HG02623 (cell line): ENCODE results near the gene TTC23.

Experiments used
- ATAC-seq: cut with Tn5 transposase; IDR thresholded peaks from one replicate; pipeline ENCODE4 v1.9.1; 2021; ENCODE audit warnings: moderate library complexity; ENCODE audit not compliant: unreplicated experiment

Gene TTC23

DNA sequence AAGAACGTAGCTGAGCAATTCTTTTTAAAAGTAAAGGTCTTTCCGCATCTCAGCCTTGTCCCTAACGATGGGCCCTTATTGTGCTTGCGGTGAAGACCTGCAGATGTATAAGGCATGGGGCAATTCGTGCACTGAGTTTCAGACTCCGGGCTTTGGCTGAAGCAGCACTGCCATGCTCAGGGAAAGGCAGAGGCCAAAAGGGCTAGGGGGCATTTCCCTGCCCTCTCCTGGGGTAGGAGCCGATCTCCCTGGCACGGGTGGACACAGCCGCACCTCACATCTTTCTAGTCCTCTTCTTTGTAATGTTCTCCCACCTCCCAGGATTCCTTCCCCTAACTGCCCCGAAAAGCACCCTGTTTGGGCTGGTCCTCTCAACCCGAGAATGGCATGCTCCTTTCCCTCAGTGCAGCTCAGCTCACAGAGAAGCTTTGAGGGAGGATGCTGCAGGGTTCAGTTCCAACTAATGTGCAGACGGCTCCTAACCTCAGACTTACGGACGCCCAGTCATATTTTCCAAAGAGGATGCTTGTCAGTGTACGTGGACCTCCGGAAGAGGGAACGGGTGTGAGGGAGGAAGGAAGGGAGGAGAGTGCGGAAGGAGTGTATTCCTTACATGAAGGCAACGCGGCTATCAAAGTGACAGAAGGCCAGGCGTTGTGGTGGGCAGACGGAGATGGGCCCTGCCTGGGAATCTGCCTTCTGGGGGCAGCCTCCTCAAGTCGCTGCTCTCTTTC, 83.3 kb downstream of the TTC23 start:
- no peak for ATAC-seq

DNA sequence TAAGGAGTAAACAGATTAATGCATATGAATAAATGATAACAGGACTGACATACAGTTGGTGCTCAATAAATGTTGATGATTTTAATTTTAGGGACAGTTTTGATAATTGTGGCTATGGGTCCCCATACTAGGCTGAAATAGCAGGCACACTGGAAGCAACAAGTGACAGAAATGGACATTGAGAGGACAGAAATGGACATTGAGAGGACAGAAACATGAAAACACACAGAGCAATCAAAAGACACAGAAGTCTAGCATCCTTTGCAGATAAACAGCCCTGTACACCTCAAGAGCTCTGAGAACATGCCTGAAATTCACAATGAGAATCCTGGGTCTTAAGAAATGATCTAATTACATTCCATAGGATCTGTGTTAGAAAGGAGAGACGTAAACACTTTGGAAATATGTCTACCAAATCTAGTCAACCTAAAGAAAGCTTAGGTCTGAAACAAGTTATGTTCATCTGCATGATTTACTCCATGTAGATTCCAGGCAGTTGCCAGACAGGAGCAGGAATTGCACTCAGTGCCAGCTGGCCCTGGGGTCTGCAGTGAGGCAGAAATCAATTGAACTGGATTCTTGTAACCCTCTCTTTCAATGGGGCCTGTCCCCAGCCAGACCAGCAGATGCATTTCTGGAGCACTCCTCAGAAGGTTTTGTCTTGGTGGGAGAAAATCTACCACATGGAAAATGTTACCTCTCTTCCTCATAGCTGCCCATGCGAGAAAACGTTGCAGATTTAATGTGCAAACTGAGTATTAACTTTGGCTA, 84.2 kb downstream of the TTC23 start:
- no peak for ATAC-seq

DNA sequence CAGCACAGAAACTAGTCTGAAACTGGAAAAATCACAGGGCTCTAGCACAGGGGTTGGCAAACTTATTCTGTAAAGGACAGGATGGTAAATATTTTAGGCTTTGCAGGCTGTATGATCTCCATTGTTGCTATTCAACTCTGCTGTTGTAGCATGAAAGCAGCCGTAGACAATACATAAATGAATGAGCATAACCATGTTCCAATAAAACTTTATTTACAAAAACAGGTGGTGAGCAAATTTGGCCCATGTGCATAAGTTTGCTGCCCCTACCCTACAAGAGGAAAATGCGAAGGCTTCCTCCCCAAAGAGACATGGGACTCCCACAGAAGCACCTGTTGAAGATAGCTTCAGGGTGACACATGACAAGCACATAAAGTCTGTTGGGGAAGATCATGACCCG, 85.3 kb downstream of the TTC23 start:
- no peak for ATAC-seq

DNA sequence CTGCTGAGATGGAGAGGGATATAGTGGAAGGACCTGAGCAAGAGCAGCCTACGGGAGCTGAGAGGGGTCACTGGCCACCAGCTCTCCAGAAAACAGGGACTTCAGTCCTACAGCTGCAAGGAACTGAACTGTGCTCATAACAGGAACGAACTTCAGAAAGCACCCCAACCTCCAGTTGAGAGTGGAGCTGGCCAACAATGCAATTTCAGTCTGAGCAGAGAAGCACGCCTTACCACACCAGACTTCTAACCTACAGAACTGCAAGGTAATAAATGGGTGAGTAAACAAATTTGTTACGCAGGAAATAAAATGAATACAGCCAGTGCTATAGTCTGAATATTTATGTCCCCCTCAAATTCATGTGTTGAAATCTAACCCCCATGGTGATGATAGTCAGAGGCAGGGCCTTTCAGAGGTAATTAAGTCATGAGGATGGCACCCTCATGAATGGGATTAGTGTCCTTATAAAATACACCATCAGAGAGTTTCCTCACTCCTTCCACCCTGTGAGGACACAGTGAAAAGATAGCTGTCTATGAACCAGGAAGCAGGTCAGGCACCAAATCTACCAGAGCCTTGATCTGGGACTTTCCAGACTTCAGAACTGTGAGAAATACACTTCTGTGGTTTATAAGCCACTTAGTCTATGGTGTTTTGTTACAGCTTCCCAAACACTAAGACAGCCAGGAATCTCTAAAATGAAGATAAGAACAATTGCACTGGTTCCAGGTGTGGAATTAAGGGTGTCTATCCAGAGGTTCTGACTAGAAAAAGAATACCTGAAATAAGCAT, 85.9 kb downstream of the TTC23 start:
- no peak for ATAC-seq

DNA sequence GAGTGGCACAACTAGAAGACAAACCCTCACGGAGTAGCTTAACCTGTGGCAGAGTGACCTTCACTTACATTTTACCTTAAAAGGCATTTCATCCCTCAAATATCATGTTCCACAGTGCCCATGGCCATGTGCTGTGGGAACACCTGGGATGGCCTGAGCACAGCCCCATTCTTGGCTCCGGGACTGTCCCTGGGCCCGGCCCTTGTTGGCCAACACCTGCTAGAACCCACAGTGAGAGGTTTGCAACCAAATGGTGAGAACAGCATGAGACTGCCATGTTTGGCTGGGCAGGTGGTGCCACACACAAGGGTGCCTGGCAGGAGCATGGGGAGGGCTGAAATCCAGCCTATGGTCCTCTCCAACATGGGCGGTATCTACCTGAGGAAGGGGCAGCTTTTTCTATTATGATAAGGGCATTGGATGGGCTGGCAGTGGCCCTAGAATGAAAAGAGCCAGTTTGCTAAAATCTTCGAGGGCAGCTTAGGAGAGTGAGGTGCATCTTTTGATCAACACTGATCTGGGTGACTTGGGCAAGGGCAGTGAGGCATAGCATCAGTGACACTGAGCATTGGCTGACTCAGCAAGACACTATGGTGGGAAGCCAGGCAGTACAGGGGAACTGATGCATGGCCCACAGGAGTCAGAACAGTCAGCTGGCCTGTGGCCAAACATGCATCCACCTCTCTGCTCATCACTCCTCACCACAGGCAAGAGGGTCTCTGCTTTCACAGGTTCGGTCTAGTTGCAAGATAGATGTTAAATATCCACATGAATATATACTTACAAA, 90.6 kb downstream of the TTC23 start:
- no peak for ATAC-seq

DNA sequence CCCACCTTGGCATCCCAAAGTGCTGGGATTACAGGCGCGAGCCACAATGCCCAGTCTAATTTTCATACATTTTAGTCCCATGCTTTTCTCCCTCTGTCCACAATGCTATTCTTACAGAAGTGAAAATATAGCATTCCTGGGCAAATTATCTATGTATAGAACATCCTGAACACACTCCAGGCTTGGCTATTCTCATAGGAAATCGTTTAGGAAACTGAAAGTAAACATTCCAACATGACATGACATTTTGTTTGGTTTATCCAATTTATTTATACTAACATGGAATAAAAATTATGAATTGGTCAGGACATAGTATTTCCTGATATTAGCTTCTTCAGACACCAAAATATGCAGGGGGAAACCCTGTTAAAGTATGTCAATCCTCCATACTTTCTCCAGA, 91.9 kb downstream of the TTC23 start:
- no peak for ATAC-seq

DNA sequence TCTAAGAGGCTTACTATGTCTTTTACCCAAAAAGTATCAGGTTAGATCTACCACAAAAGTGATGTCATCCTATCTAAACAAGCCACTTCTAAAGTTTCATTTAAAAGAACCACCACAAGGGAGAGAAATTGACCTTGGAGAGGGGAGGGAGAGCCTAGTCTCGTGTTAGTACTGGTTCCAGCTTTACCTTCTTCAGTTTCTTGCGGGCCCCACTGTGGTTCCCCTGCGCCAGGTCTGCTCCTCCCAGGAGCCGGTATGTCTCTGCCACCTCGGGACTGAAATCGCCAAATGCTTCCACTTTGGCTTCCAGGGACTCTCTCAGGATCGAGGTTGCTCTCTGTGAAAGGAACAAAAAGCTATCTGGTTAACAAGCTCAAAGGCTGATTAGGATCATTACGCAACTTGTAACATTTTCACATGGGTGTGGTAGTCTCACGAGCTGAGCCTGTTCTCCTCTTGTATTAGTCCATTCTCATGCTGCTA, 93.4 kb downstream of the TTC23 start:
- ATAC-seq: no peak

DNA sequence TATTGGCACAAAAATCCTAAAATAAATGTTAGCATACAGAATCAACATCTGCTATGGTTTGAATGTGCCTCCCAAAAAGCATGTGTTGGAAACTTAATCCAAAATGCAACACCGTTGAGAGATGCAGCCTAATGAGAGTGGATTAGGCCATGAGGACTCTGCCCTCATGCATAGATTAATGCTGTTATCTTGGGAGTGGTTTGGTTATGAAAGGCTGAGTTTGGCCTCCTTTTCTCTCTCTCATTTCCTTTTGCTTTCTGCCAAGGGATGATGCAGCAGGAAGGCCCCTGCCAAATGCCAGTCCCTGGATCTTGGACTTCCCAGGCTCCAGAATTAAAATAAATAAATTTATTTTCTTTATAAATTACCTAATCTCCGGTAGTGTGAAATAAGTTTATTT, 95.1 kb downstream of the TTC23 start:
- ATAC-seq: no peak

DNA sequence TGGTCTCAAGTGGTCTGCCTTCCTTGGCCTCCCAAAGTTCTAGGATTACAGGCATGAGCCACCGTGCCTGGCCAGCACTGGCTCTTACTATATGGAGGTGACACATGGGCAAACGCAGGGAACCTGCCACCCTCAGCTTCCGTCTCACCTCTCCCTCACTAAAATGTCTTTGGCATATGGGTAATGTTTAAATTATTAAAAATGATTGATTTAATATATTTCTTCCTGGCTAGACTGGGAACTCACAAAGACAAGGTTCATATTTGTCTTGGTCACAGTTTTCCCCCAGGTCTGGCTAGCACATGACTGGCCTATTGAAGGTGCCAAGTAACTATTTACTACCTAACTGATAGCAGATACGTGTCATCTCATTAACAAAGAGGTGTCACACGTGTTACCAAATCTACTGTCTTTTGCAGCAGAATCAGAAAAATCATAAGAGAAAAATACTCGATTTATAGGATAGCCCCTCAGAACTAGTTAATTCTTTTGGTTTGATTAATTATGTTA, 96.3 kb downstream of the TTC23 start:
- ATAC-seq: no peak

DNA sequence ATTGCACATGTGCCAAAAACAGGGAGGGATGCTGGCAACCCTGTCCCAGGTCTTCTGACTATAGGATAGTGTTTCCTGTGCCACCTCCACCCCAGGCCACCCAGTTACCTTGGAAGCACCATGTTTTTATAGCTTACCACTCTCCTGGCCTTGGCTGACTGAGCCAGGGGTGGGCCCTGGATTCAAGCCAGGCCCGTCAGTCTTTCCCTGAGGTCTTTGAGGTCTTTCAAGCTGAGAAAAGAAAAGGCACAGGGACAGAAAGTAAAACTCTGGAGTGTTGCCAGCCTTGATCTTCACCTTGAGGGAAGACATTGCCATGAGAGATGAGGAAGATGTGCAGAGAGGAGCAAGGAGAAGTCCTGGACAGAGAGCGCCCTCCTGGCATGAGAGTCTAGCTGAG, 98.2 kb downstream of the TTC23 start:
- no peak for ATAC-seq

DNA sequence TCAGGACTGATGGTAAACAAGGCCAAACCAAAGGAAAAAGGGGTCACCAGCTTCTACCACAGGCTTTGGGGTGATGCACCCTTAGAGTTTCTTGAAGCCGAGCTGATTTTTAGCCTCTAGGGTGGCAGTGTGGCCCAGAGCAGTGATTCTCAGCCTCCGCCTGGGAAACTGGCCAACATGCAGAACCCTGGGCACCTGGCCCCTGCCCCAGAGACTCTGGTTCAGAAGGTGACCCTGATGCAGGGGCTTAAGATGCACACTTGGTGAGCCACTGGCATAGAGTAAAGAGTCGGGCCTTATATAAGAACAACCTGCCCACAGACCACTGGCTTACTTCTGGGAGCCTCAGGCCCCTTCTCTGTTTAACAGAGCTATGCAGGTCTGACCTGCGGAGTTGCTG, 100.0 kb downstream of the TTC23 start:
- ATAC-seq: no peak

DNA sequence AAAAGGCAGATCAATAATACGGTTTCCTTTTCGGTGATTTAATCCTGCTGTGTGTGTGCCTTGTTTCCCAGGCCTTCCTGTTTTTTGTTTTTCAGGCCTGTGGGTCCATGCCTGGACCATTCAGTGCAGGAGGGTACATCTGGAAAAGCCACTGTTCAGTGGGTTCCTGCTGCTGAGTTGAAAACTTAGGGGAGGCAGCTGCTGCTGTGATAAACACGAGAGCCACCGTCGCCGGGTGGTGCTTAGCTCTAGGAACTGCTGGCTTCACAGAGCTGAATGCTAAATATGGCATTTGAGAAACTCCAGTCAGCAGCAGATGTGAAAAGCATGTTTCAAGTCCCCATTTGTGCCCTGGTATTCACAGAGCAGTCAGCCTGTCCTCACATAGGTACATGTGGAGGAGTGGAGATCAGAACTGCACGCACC, 100.5 kb downstream of the TTC23 start:
- ATAC-seq: no peak

DNA sequence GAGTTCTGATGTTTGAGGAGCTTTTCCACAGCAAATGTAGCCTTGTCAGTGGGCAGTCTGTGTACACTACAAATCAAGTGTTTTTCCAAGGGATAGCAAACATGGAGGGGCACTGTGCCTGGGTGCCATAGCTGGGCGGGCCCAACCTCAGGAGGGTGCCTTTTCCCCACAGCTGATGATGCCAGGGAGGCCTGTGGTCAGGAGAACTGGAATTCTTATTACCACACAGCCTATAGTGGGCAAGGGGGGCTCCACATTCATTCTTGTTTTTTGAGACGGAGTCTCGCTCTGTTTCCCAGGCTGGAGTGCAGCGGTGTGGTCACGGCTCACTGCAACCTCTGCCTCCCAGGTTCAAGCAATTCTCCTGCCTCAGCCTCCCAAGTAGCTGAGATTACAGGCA, 102.7 kb downstream of the TTC23 start:
- ATAC-seq: no peak

DNA sequence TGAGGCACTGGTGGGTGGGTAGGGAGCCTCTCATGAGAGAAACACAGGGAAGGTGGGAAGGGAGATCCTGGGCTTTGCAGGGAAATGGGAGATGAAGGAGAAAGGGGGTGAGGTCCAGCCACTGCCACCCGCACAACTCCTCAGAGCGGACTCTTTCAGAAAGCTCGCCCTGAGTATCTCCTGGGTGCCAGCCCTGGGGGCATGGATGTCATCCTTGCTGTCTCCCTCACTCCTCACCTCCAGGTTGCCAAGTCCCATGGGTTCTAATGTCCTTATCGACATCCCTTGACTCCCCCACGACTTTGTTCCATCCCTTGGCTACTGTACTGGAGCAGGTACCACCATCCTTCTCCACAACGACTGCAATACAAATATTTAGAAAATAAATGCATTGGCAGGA, 103.6 kb downstream of the TTC23 start:
- no peak for ATAC-seq

DNA sequence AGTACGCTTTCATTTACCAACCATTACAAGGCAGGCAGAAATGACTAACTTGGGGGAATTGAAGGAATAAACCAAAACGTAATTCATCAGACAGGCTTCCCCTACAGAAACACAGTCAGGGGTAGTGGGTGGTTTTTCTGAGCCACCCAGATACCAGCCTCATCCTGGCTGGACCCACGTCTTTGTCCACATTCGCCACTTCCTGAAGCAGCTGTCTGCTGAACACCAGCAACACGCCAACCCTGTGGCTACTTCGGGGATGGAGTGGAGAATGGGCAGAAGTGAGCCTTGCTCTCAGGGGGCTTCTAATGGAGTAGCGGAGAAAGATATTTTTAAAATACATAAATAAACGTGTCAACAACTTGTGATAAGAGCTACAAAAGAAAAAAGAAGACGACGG, 104.4 kb downstream of the TTC23 start:
- ATAC-seq: no peak

DNA sequence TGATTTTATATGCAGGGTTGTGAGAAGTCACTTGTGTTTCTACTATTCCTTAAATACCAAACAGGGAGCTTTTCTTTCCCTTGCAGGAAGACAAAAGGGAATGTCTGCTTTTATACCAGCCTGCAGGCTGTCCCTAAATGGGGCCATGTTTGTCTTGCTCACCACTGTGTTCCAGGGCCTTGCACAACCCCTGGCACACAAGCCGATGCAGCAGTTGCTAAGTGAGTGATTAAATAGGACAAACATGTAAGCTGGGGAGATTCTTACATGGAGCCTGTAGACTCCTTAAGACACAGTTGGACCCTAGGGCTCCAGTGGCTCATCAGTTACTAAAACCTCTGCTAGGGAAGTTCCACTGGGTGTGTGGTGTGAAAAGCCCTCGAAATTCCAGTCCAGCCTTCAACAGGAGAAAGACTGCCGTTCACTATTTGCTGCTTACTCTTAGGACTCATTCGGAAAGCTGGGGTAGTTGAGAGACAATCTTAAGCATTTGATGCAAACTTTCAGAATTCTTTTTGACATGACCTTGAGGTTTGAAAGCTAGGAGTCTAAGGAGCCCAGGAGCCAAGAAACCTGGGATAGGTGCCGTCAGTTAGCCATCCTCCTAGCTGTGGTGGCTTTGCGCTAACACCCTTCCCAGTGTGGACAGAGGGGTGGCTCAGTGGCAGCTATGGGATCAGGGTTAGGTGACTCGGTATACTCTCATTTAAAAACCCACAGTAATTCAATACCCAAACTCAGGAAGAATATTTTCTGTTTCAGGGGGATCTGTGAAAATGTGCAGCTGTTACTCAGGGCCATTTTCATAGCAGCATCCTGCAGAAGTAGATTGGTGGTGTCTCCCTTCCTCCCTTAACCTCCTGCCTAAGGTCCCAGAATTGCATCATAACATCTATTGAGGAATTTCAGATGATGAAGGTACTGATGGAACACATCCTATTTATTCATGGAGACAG, 105.4 kb downstream of the TTC23 start:
- ATAC-seq: no peak

DNA sequence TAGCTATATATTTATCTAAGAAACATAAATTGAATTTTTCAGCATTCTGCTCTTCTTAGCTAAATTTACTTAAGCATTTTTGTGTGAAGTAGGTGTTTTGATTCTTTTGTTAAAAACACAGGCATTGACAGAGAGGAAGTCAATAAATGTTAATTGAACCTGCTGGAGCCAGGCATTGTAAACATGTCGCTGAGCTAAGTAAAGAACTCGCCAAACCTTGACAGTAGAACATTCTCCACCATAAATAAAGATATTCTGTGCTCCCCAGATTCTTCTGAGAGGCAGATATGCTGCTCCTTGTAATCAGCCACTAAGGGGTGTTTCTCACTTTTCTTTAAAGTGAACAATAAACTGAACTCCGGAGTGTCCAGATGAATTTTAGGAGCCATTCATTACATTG, 106.1 kb downstream of the TTC23 start:
- no peak for ATAC-seq

DNA sequence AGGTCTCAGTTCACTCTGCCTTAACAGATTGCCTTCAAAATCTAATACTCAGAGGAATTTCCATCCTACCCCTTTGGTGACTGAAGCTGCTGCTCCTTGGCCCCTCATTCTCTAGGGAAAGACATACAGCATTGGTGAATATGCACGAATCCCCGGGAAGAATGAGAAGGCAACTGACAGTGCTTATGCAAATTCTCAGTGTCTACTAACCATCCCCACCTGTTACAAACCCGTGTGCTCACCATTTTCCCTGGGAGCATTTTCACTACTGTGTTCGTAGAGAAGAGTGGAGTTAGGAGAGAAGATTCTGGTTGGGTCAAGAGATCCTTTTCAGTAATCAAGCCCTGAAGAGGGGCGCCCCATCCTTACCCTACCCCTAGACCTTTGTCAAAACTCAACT, 106.8 kb downstream of the TTC23 start:
- no peak for ATAC-seq

DNA sequence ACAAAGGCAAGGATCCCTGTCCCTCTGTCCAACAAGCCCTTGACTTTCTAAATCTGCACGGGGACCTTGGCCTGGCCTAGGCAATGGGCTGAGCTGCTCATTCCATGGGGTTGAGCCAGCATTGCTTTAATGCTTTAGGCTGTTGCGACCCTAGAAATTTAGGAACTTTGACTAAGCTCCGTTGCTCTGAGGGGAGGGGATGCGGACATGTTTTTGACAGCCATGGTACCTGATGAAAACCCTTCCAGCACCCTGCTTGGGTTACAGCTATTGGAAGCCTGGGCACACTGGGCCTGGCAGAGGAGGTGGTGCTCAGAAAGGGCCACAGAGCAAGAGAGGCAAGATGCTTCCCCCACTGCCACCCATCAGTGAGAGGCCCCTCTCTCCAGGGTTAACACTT, 107.4 kb downstream of the TTC23 start:
- no peak for ATAC-seq

DNA sequence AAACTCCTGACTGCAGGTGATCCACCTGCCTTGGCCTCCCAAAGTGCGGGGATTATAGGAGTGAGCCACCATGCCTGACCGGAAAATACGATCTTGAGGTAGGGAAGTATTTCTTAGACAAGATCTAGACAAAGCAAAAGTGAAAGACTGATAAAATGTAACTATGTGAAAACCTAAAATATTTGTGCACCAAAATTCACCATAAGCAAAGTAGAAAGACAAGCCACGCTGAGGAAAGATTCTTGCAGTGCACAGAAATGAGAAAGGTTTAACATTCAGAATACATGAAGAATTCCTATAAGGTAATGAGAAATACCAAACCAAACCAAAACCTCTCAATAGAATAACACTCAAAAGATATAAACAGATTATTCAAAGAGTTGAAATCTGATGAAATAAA, 108.8 kb downstream of the TTC23 start:
- ATAC-seq: no peak
